ENCODE data around the gene SFXN3.

SFXN3 gene

DNA sequence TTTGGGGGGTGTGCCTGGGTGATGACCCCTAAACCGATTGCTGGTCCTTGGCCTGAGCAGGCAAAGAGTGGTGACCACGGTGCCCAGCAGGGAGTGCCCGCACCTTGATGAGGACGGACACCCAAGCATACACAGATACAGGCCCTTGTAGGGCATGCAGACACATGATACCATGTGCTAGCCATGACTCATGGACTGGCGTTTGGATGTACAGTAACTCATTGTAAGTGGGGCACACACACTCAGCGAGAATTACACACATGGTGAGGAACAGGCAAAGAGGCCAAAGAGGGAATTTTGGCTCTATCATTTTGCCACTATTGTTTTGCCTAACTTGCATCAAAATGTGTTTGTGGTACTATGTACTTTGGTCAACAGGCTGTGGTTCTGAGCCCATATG is 54.8 kb downstream of the SFXN3 start:
- no peaks in the 10 kb centered on the region for H3K4me1 ChIP-seq (ENCODE audit: control insufficient read depth, insufficient read depth, low read length)
- H3K4me3 ChIP-seq (ENCODE audit: low read depth, low read length): no peak overlapping the region
- no peaks in the 10 kb centered on the region for H3K36me3 ChIP-seq (ENCODE audit: control insufficient read depth, insufficient read depth, low read length)
- H3K27ac ChIP-seq (ENCODE audit: low read depth, low read length): no peak overlapping the region
- H3K9ac ChIP-seq (ENCODE audit: low read depth, low read length): no peak overlapping the region
- H3K9me3 ChIP-seq (ENCODE audit: control insufficient read depth, insufficient read depth, low read length): no peaks in the 10 kb centered on the region
- H3K27me3 ChIP-seq (ENCODE audit: control insufficient read depth, insufficient read depth, low read length): peaks cover 35% of the 10 kb centered on the region

DNA sequence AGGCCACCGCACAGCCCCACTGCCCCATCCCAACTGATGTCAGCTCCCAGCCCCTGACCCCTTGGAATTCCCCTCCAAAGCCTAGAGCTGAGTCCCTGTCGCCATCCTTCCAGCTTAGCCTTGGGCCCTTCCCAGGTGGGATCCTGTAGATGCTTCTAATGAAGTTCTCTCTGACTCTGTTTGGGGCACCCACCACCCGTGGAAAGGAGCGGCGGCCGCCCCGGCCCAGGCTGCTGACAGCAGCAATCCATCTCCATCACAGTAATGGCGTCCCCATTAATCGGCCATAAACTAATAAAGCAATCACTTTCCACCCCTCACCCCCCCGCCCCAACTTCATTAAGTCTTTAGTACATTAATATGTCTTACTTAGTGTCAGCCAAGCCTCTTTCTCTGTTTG is 56.3 kb downstream of the SFXN3 start:
- Histone ChIP-seq H3K4me1 (ENCODE audit: control insufficient read depth, insufficient read depth, low read length) (no peaks in the 10 kb centered on the region), H3K27me3 (ENCODE audit: control insufficient read depth, insufficient read depth, low read length) (peaks cover 29% of the 10 kb centered on the region), H3K9me3 (ENCODE audit: control insufficient read depth, insufficient read depth, low read length) (no peaks in the 10 kb centered on the region), H3K36me3 (ENCODE audit: control insufficient read depth, insufficient read depth, low read length) (no peaks in the 10 kb centered on the region), H3K4me3 (ENCODE audit: low read depth, low read length) (no peak overlapping the region), H3K9ac (ENCODE audit: low read depth, low read length) (no peak overlapping the region), H3K27ac (ENCODE audit: low read depth, low read length) (no peak overlapping the region)

DNA sequence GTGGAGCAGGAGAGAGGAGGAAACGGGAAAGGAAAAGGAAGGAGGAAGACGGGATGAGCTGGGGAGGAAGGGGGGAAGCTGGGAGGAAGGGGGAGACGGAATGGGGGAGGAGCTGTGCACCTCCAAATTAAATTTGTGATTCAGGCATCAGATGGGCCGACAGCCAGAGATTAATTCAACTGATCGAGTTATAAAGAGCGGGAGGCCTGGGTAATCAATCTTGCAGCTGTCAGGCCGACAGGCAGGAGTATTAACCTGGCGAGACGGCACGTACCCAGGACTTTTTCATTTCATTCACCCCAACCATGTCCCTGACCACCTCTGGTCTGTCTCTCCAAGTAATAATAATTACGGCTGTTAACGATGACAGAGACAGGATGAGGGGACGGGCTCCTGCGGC is 56.9 kb downstream of the SFXN3 start:
- no peak overlapping the region for H3K27ac ChIP-seq (ENCODE audit: low read depth, low read length)
- H3K9me3 ChIP-seq (ENCODE audit: control insufficient read depth, insufficient read depth, low read length): no peaks in the 10 kb centered on the region
- H3K9ac ChIP-seq (ENCODE audit: low read depth, low read length): no peak overlapping the region
- peaks cover 28% of the 10 kb centered on the region for H3K27me3 ChIP-seq (ENCODE audit: control insufficient read depth, insufficient read depth, low read length)
- H3K4me3 ChIP-seq (ENCODE audit: low read depth, low read length): no peak overlapping the region
- H3K4me1 ChIP-seq (ENCODE audit: control insufficient read depth, insufficient read depth, low read length): no peaks in the 10 kb centered on the region; the same call in 1 of the 2 replicates
- H3K36me3 ChIP-seq (ENCODE audit: control insufficient read depth, insufficient read depth, low read length): no peaks in the 10 kb centered on the region

DNA sequence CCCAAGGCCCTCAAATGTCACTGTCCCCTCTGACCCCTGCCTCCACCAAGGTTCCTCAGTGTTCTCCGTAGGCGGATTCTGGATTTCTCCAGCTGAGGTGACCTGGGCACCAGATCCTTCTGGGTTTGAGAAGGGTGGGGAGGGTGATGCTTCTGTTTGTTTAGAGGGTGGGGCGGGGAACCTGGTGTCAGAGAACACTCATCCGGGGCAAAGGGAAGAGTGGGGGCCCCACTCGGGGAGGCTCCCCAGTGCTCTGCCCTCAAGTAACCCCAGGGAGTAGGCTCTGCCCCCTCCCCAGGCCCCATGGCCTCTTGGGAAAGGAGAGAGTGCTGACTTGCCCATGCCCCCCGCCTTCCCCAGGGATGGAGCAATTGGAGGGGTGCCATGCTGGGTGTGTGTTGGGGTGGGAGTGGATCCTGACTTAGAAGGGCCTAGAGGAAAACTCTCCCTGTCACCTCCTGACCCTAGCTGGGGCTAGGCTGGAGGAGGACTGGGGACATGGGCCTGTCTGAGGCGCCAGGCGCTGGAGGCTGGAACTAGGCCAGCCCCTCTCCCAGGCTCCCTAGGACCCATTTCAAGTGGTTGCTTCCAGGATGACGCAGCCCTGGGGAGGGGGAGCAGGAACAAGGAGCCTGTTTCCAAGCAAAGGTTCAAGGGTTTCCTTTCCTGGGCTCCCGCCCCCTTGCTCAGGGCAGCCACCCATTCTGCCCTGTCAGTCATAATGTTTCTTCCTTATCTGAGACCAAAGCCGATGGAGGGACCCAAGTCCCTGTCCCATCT is 58.7 kb downstream of the SFXN3 start:
- no peaks in the 10 kb centered on the region; the same call in 1 of the 2 replicates for H3K4me1 ChIP-seq (ENCODE audit: control insufficient read depth, insufficient read depth, low read length)
- no peaks in the 10 kb centered on the region for H3K9me3 ChIP-seq (ENCODE audit: control insufficient read depth, insufficient read depth, low read length)
- H3K27me3 ChIP-seq (ENCODE audit: control insufficient read depth, insufficient read depth, low read length): peaks cover 27% of the 10 kb centered on the region
- no peak overlapping the region for H3K9ac ChIP-seq (ENCODE audit: low read depth, low read length)
- H3K36me3 ChIP-seq (ENCODE audit: control insufficient read depth, insufficient read depth, low read length): no peaks in the 10 kb centered on the region
- no peak overlapping the region for H3K27ac ChIP-seq (ENCODE audit: low read depth, low read length)
- H3K4me3 ChIP-seq (ENCODE audit: low read depth, low read length): no peak overlapping the region

DNA sequence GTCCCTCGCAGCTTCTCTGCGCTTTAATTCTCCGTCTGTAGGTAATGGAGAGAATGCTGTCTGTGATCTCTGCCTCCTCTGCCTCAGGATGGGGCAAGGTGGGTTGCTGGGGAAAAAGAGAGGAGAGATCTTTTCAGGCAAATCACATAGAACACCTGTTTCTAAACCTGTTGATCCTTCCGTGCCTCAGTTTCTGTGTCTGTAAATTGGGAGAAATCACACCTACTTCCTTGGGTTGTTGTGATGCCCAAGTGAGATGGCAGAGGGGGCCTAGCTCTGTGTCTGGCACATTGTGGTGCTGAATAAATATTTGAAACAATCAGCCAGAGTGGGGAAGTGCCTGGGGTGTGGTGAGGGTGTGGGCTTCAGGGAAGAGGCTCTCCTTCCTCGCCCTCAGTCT is 59.6 kb downstream of the SFXN3 start:
- peaks cover 26% of the 10 kb centered on the region for H3K27me3 ChIP-seq (ENCODE audit: control insufficient read depth, insufficient read depth, low read length)
- no peak overlapping the region for H3K27ac ChIP-seq (ENCODE audit: low read depth, low read length)
- no peak overlapping the region for H3K9ac ChIP-seq (ENCODE audit: low read depth, low read length)
- no peaks in the 10 kb centered on the region for H3K36me3 ChIP-seq (ENCODE audit: control insufficient read depth, insufficient read depth, low read length)
- no peaks in the 10 kb centered on the region; the same call in 1 of the 2 replicates for H3K4me1 ChIP-seq (ENCODE audit: control insufficient read depth, insufficient read depth, low read length)
- no peak overlapping the region for H3K4me3 ChIP-seq (ENCODE audit: low read depth, low read length)
- H3K9me3 ChIP-seq (ENCODE audit: control insufficient read depth, insufficient read depth, low read length): no peaks in the 10 kb centered on the region

All from HUES48 (cell line).